Smooth muscle cell (in vitro differentiated cells): ENCODE measurements around the gene FAM219A. TPM values are rescaled to one million over a fixed set of nuclear protein-coding genes. Genes with fewer than 3 reads are reported as not detected.

ENCODE experiments used
- DNase-seq: peaks from one replicate; lab custom pipeline; 2025; ENCODE audit not compliant: unreplicated experiment; lab: John Stamatoyannopoulos, UW
- H2AFZ ChIP-seq: fragments of 200-600 bp; sonication (generic); 2 replicates; pipeline ENCODE4 v1.6.0; 2016; ENCODE audit warnings: antibody characterized with exemption, low read depth, mild to moderate bottlenecking
- H3F3A ChIP-seq: fragments of 200-600 bp; sonication (generic); 2 replicates; pipeline ENCODE4 v1.6.0; 2017; ENCODE audit warnings: antibody characterized with exemption, low read depth
- H3K27ac ChIP-seq: fragments of 200-600 bp; sonication (generic); 2 replicates; pipeline ENCODE4 v1.5.1; 2016; ENCODE audit warnings: low read depth, mild to moderate bottlenecking
- H3K27me3 ChIP-seq: fragments of 200-600 bp; sonication (generic); 2 replicates; pipeline ENCODE4 v1.6.1; 2016; ENCODE audit warnings: low read depth, mild to moderate bottlenecking
- H3K36me3 ChIP-seq: fragments of 200-600 bp; sonication (generic); 2 replicates; pipeline ENCODE4 v1.5.1; 2016; ENCODE audit warnings: low read depth
- H3K4me1 ChIP-seq: fragments of 200-600 bp; sonication (generic); 2 replicates; pipeline ENCODE4 v1.5.1; 2016; ENCODE audit warnings: low read depth
- H3K4me2 ChIP-seq: fragments of 200-600 bp; sonication (generic); 2 replicates; pipeline ENCODE4 v1.6.0; 2016; ENCODE audit warnings: mild to moderate bottlenecking
- H3K4me3 ChIP-seq: fragments of 200-600 bp; sonication (generic); 2 replicates; pipeline ENCODE4 v1.5.1; 2016; ENCODE audit warnings: mild to moderate bottlenecking
- H3K79me2 ChIP-seq: fragments of 200-600 bp; sonication (generic); 2 replicates; pipeline ENCODE4 v1.6.0; 2016; ENCODE audit warnings: low read depth, mild to moderate bottlenecking
- H3K9ac ChIP-seq: fragments of 200-600 bp; sonication (generic); 2 replicates; pipeline ENCODE4 v1.6.0; 2016; ENCODE audit warnings: low read depth
- H3K9me3 ChIP-seq: fragments of 200-600 bp; sonication (generic); replicated peaks from 2 replicates; pipeline ENCODE4 v1.5.1; 2016; ENCODE audit warnings: low read depth
- H4K20me1 ChIP-seq: fragments of 200-600 bp; sonication (generic); 2 replicates; pipeline ENCODE4 v1.6.0; 2016; ENCODE audit warnings: low read depth
- WGBS: methylation state at CpG from one replicate; pipeline ENCODE4 v1.1.7; 2016; ENCODE audit warnings: low lambda C conversion rate; 5-methylcytosine and 5-hydroxymethylcytosine counted together
- polyA plus RNA-seq: library from polyadenylated mRNA; unstranded; fragments of >200 nt; fragmentation: Nextera tagmentation; extraction: Ambion mirVana; gene quantifications from 2 replicates; pipeline ENCODE4 v1.2.1, GENCODE V29; 2016
- total RNA-seq: library from RNA; depleted of rRNA; stranded (reverse); fragments of >200 nt; gene quantifications from 2 replicates; pipeline ENCODE4 v1.2.3, GENCODE V29; 2014
- TF ChIP-seq, protein P1 (sequence below): fragments of 200-600 bp; sonication (generic); IDR thresholded peaks from 2 replicates; pipeline ENCODE4 v1.5.1; 2017; ENCODE audit warnings: borderline replicate concordance, mild to moderate bottlenecking, antibody characterized with exemption; ENCODE audit not compliant: insufficient read depth, poor library complexity, severe bottlenecking

FAM219A gene
- total and polyA plus RNA-seq, 2 experiments from 2014 or later, result 13.3 to 29.5 TPM

- no peaks in the 10 kb centered on the region for H3K79me2 ChIP-seq
- no peaks in the 10 kb centered on the region for H3K27me3 ChIP-seq
- no peak overlapping the region for H3K9ac ChIP-seq
- DNase-seq, result no peak
- WGBS, result 95% methylated on average over 7 of the region's 7 CpGs
- no peaks in the 10 kb centered on the region for H3K9me3 ChIP-seq
- H3K4me1 ChIP-seq, result no peaks in the 10 kb centered on the region
- no peak overlapping the region for H2AFZ ChIP-seq
- no peak overlapping the region for H3K27ac ChIP-seq
- no peaks in the 10 kb centered on the region for H3F3A ChIP-seq
- H4K20me1 ChIP-seq, result no peaks in the 10 kb centered on the region
- H3K4me2 ChIP-seq, result no peak overlapping the region
- TF ChIP-seq, protein P1, sequence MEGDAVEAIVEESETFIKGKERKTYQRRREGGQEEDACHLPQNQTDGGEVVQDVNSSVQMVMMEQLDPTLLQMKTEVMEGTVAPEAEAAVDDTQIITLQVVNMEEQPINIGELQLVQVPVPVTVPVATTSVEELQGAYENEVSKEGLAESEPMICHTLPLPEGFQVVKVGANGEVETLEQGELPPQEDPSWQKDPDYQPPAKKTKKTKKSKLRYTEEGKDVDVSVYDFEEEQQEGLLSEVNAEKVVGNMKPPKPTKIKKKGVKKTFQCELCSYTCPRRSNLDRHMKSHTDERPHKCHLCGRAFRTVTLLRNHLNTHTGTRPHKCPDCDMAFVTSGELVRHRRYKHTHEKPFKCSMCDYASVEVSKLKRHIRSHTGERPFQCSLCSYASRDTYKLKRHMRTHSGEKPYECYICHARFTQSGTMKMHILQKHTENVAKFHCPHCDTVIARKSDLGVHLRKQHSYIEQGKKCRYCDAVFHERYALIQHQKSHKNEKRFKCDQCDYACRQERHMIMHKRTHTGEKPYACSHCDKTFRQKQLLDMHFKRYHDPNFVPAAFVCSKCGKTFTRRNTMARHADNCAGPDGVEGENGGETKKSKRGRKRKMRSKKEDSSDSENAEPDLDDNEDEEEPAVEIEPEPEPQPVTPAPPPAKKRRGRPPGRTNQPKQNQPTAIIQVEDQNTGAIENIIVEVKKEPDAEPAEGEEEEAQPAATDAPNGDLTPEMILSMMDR, result no peak
- no peak overlapping the region for H3K4me3 ChIP-seq
- H3K36me3 ChIP-seq, result no peaks in the 10 kb centered on the region
Observed at GRCh38 chr9:34506623-34507022, 48.3 kb upstream of the FAM219A start.

DNA sequence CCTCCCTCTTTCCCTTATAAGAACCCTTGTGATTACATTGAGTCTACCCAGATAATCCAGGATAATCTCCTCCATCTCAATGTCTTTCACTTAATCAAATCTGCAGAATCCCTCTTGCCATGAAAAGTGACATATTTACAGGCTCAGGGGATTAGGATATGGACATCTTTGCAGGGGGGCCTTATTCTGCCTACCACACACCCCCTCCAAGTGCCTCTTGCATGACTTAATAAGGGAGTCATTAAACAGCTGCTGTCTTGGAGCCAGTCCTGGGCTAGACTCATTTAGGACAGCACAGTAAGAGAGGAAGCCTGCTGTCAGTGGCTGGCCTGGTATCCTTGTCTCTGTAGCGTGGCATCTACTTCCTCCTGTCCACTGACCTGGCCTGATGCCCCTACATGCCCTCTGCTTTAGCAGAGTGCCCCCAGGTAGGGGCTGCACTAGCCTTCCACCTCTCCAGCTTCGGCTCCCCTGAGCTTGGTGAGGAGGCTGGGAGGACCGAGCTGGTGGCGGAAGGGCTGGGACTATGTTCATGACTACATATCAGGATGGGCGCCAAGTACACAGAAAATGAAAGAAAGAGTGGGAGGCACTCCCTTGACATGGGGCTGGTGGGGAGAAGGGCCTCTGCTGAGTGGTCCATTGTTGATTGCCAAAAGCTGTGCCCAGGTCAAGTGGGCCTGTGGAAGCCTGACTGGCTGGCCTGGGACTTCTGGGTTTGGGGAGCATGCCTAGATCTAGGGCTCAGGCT lies 47.2 kb upstream of the FAM219A start:
- Histone ChIP-seq H4K20me1 (no peaks in the 10 kb centered on the region), H3K27ac (no peak overlapping the region), H3F3A (no peaks in the 10 kb centered on the region), H3K9ac (no peak overlapping the region), H3K36me3 (no peaks in the 10 kb centered on the region), H3K4me2 (no peak overlapping the region), H3K79me2 (no peaks in the 10 kb centered on the region), H2AFZ (no peak overlapping the region), H3K4me1 (no peaks in the 10 kb centered on the region), H3K9me3 (no peaks in the 10 kb centered on the region), H3K27me3 (no peaks in the 10 kb centered on the region), H3K4me3 (no peak overlapping the region)
- TF ChIP-seq, protein P1, result no peak
- no peak for DNase-seq
- WGBS, result 91% methylated on average over 5 of the region's 5 CpGs

DNA sequence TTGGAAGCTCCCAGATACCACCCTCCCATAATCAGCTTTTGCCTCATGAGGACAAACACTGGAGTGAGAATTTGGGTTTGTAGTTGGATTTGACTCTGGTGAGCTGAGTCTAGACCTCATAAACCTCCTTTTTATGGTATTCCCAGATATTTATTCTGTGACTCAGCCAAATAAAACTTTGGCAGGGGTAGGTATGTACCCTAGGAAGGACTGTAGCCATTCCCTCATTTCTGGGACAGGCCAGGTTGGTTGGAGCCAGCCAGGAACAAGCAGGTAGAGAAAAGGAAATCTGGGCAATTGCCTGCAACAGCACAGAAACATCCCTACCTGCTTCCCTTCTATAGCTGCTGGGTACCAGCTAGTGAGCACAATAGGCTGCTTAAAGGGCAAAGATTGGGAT lies 45.0 kb upstream of the FAM219A start:
- no peaks in the 10 kb centered on the region for H4K20me1 ChIP-seq
- no peaks in the 10 kb centered on the region for H3K4me1 ChIP-seq
- no peak overlapping the region for H3K4me2 ChIP-seq
- TF ChIP-seq, protein P1, result no peak
- H3K27ac ChIP-seq, result no peak overlapping the region
- DNase-seq, result no peak
- no peak overlapping the region for H3K9ac ChIP-seq
- H3K4me3 ChIP-seq, result no peak overlapping the region
- H3K9me3 ChIP-seq, result no peaks in the 10 kb centered on the region
- no peaks in the 10 kb centered on the region for H3F3A ChIP-seq
- H3K27me3 ChIP-seq, result peaks cover 7% of the 10 kb centered on the region
- no peak overlapping the region for H2AFZ ChIP-seq
- H3K79me2 ChIP-seq, result no peaks in the 10 kb centered on the region
- H3K36me3 ChIP-seq, result no peaks in the 10 kb centered on the region

DNA sequence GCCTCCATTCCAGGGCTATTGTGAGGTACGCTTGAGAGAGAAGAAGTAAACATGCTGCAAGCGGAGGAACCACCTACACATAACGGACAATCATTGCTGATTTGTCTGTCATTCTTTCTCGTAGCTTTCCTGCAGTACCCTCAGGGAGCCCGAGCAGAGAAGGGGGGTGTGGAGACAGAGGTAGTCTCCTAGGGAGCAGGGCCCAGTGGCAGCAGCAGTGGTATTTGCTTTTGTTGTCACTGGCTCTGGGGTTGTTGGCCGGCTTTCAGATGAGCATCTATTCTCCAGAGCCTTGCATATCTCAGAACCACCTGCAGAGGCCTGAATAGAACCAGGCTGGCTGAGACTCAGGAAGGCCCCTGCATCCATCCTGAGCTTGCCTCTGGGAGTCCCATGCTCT lies 44.5 kb upstream of the FAM219A start:
- TF ChIP-seq, protein P1, result no peak
- WGBS, result 82% methylated on average over 6 of the region's 6 CpGs
- H3K4me2 ChIP-seq, result no peak overlapping the region

More for the DNA sequence above, 44.5 kb upstream of the FAM219A start:
- Histone ChIP-seq H3K9ac (no peak overlapping the region), H3K27ac (no peak overlapping the region), H3F3A (no peaks in the 10 kb centered on the region), H2AFZ (no peak overlapping the region), H3K4me1 (no peaks in the 10 kb centered on the region), H3K9me3 (no peaks in the 10 kb centered on the region), H3K4me3 (no peak overlapping the region), H3K27me3 (peaks cover 7% of the 10 kb centered on the region), H3K36me3 (no peaks in the 10 kb centered on the region), H3K79me2 (no peaks in the 10 kb centered on the region), H4K20me1 (no peaks in the 10 kb centered on the region)
- DNase-seq, result no peak
